HG03521 (cell line): ENCODE results near the gene NRXN3.
A peak's percentile ranks its signal among the peaks of the same experiment; 100 is the strongest.

ENCODE experiments used
- ATAC-seq: cut with Tn5 transposase; IDR thresholded peaks from one replicate; pipeline ENCODE4 v1.9.1; 2021; ENCODE audit warnings: mild to moderate bottlenecking, moderate library complexity; ENCODE audit not compliant: unreplicated experiment

Gene NRXN3

GRCh38 chr14:78240567-78240966 lies 70.4 kb downstream of the NRXN3 start:
- ATAC-seq: no peak

- no peak for ATAC-seq
These were observed 71.9 kb downstream of the NRXN3 start for GRCh38 chr14:78242086-78242485.

- ATAC-seq: no peak
These were observed 73.0 kb downstream of the NRXN3 start for GRCh38 chr14:78243187-78243586.

GRCh38 chr14:78245238-78245637 lies 75.1 kb downstream of the NRXN3 start:
- no peak for ATAC-seq

GRCh38 chr14:78248501-78249090 lies 78.4 kb downstream of the NRXN3 start:
- no peak for ATAC-seq

- ATAC-seq: no peak
These were observed 81.1 kb downstream of the NRXN3 start for GRCh38 chr14:78251308-78251707.

GRCh38 chr14:78253986-78254385 lies 83.8 kb downstream of the NRXN3 start:
- ATAC-seq: no peak

- no peak for ATAC-seq
These were observed 84.8 kb downstream of the NRXN3 start for GRCh38 chr14:78254911-78255461.

- ATAC-seq: no peak
These were observed 89.7 kb downstream of the NRXN3 start for GRCh38 chr14:78259831-78260230.

GRCh38 chr14:78278464-78279250 lies 108.5 kb downstream of the NRXN3 start:
- ATAC-seq: no peak

GRCh38 chr14:78282437-78282836 lies 112.3 kb downstream of the NRXN3 start:
- ATAC-seq: no peak

GRCh38 chr14:78286210-78286609 lies 116.0 kb downstream of the NRXN3 start:
- ATAC-seq: no peak

- peak; percentile 77 for ATAC-seq
These were observed 121.8 kb downstream of the NRXN3 start for GRCh38 chr14:78292003-78292402.

- no peak for ATAC-seq
These were observed 127.7 kb downstream of the NRXN3 start for GRCh38 chr14:78297858-78298257.

GRCh38 chr14:78298298-78298697 lies 128.1 kb downstream of the NRXN3 start:
- ATAC-seq: no peak

GRCh38 chr14:78302841-78303240 lies 132.7 kb downstream of the NRXN3 start:
- ATAC-seq: no peak

- ATAC-seq: no peak
These were observed 137.5 kb downstream of the NRXN3 start for GRCh38 chr14:78307671-78308070.

GRCh38 chr14:78308079-78308478 lies 137.9 kb downstream of the NRXN3 start:
- no peak for ATAC-seq

- no peak for ATAC-seq
These were observed 140.1 kb downstream of the NRXN3 start for GRCh38 chr14:78310272-78310671.

- no peak for ATAC-seq
These were observed 143.3 kb downstream of the NRXN3 start for GRCh38 chr14:78313499-78313898.

- no peak for ATAC-seq
These were observed 144.3 kb downstream of the NRXN3 start for GRCh38 chr14:78314484-78314883.

- ATAC-seq: no peak
These were observed 145.9 kb downstream of the NRXN3 start for GRCh38 chr14:78316052-78316451.
